Choroid plexus epithelial cell (primary cell): ENCODE measurements around the gene CSMD2.

Source experiments
- DNase-seq: peaks from one replicate; pipeline ENCODE4 v3.0.0-alpha.2; 2010; ENCODE audit warnings: low read depth
- H3K4me3 ChIP-seq: 2 replicates; pipeline ENCODE4 v1.5.1; 2011; ENCODE audit warnings: low read depth, mild to moderate bottlenecking, control low read depth, low read length, moderate library complexity
- TF ChIP-seq, protein P1 (sequence below): conservative IDR thresholded peaks from 2 replicates; pipeline ENCODE4 v1.5.1; 2011; ENCODE audit warnings: low read depth, mild to moderate bottlenecking, control low read depth, inconsistent platforms, low read length, moderate library complexity

The CSMD2 gene

DNA sequence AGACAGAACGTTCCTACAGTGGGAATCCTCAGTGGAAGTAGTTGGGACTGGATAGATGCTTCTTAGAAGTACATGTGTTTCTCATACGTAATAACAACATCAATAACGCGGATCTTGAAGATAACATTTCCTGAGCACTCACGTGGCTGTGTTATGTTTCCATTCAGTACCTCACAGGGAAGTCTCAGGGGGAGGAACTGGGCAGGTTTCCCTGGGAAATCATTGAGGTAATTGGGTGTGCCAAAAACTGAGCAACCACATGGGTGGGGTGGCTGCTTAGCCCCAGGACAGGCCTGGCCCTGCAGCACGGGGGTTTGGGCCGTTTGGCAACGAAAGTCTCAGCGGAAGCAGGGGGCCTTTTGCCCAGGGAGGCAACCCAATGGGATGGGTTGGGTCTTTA, 558.8 kb downstream of the CSMD2 start:
- no peak overlapping the region for H3K4me3 ChIP-seq
- TF ChIP-seq, protein P1, sequence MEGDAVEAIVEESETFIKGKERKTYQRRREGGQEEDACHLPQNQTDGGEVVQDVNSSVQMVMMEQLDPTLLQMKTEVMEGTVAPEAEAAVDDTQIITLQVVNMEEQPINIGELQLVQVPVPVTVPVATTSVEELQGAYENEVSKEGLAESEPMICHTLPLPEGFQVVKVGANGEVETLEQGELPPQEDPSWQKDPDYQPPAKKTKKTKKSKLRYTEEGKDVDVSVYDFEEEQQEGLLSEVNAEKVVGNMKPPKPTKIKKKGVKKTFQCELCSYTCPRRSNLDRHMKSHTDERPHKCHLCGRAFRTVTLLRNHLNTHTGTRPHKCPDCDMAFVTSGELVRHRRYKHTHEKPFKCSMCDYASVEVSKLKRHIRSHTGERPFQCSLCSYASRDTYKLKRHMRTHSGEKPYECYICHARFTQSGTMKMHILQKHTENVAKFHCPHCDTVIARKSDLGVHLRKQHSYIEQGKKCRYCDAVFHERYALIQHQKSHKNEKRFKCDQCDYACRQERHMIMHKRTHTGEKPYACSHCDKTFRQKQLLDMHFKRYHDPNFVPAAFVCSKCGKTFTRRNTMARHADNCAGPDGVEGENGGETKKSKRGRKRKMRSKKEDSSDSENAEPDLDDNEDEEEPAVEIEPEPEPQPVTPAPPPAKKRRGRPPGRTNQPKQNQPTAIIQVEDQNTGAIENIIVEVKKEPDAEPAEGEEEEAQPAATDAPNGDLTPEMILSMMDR = no peak
- DNase-seq = peak; percentile 1

DNA sequence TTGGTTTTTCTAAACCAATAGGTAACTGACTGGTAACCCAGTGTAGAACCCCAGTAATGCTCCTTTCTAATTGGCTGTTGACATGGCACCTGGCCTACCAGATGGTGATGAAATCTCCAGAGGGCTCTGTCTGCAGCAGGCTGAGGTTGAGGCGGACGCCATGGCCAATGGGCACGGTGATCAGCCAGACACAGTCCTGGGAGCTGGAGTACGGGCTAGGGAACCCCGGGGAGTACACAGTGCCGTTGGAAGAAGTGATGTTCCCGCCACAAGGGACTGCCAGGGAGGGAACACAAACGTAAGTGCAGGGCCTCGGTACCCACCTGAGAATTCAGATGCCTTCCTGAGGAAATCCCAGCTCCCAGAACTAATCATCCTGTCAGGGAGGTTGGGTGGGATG, 562.8 kb downstream of the CSMD2 start:
- no peak for DNase-seq
- H3K4me3 ChIP-seq = no peak overlapping the region
- TF ChIP-seq, protein P1 = no peak

DNA sequence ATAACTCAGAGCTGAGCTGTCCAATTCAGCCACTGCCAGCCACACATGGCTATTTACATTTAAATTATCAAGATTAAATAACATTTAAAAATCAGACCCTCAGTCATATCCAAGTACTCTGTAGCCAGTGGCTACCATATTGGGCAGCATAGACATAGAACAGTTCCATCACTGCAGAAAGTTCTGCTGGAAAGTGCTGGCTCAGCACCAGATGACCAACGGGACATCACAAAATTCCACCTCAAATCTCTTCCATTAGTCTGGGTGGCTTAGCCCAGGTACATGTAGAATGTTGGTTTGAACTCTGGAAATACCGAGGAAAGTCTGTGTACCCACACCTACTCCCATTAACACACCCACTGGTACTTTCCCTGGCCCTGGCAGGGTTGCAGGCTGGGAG, 563.3 kb downstream of the CSMD2 start:
- no peak for DNase-seq

DNA sequence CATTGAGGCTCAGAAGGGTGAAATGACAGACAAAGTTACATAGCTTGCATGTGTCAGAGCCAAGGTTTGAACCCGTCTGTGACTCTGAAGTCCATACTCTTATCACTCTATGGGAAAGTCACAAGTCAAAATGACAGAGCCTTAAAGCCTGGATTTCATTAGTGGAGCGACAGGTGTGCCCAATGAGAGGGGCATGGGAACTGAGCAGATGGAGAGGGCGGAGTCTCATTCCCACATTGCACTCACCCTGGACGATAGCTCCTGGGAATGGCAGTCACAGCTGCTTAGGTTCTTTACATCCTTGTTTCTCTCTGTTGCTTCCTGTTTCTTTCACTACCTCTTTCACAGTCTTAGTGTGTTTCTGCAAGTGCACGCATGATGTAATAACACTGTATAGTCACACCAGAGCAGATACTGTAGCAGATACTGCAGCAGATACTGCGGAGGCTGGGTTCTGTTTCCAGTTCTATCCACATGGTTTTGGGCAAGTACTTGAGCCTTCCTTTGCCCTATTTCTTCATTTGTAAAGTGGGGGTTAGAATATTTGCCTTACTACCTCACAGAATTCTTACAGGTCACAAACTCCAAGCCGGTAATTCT, 565.4 kb downstream of the CSMD2 start:
- H3K4me3 ChIP-seq = no peak overlapping the region
- TF ChIP-seq, protein P1 = no peak
- no peak for DNase-seq

More for the DNA sequence above, 563.3 kb downstream of the CSMD2 start:
- H3K4me3 ChIP-seq = no peak overlapping the region
- TF ChIP-seq, protein P1 = no peak

DNA sequence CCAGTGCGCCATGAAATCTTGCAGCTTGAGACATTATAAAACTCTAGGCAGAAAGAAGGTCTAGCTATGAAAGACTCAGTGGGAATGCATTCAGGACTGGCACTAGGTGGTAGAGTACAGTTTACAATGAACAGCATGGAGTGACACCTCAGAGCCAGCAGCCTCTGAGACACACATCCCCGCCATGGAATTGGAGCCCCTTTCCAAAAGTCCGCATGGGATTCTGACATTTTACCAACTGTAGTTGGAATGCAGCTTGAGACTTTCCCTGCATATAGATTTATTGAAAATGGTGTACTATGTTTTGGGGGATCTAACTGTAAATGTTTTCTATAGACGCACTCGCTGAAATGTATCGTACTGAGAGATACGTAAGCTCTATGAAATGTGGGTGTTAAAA, 576.3 kb downstream of the CSMD2 start:
- no peak for DNase-seq
- H3K4me3 ChIP-seq = no peak overlapping the region
- TF ChIP-seq, protein P1 = no peak

DNA sequence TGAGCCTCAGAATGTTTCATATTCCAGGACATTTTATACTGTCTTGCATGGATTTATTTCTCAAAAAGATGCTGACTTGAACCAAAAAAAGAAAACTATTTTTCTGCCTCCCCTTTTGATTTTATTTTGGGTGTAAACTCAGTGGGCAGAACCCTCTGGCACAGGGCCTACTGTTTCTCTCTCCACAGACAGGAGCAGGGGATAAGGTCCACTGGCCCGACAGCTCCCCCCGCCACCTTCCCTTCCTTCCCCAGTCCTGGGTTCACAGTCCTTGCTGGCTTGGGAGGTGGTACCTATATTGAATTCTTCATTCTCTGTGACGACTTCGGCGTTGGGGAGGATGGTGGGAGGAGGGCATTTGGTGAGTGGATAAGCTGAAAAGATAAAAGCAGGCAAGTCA, 578.2 kb downstream of the CSMD2 start:
- TF ChIP-seq, protein P1 = no peak
- no peak for DNase-seq

DNA sequence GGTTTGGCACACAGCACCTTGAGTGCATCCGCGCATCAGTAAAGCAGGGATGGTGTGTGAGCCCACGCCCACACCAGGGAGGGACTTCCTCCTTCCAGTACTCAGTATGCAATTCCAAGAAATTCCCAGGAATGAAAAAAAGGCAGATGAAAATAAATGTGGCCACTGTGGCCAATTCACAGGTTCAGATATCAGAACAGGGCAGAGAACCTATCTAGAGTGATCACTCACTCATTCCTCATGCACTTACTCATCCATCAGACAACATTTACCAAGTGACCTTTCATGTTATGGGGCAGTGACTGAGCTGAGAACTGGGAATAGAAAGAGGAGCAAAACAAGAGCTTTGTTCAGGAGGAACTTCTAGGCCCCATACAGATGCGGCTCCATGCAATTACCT, 578.9 kb downstream of the CSMD2 start:
- TF ChIP-seq, protein P1 = no peak

More for the DNA sequence above, 578.2 kb downstream of the CSMD2 start:
- H3K4me3 ChIP-seq = no peak overlapping the region

More for the DNA sequence above, 578.9 kb downstream of the CSMD2 start:
- peak; percentile 42 for DNase-seq
- H3K4me3 ChIP-seq = no peak overlapping the region
